ENCODE data around the gene CLTCL1. TPM values are rescaled to one million over a fixed set of nuclear protein-coding genes. Genes with fewer than 3 reads are reported as not detected.

CLTCL1 gene
- total RNA-seq, 1 experiment from 2014 or later, result 7.1 TPM

- H3K36me3 ChIP-seq (ENCODE audit: control insufficient read depth in 1 of 2, insufficient read depth in 2 of 2, low read length in 2 of 2), result no peaks in the 10 kb centered on the region
- TF ChIP-seq EGR1 (IDR thresholded peaks at IDR 0.05; ENCODE audit: low read depth) (no peak), POLR2AphosphoS5 (IDR thresholded peaks at IDR 0.05; ENCODE audit: low read depth, low read length) (no peak)
- peaks cover 8% of the 10 kb centered on the region; the same call in 1 of the 2 replicates for H3K27me3 ChIP-seq (ENCODE audit: insufficient read depth, low read length)
- H3K9me3 ChIP-seq (ENCODE audit: control insufficient read depth in 1 of 2, insufficient read depth in 1 of 2, low read depth in 1 of 2, low read length in 2 of 2), result no peaks in the 10 kb centered on the region
- no peaks in the 10 kb centered on the region for H4K20me1 ChIP-seq (ENCODE audit: insufficient read depth)
- ChIA-PET POLR2A (interaction anchor here (0.7 kb wide), 1 partner anchor 9 kb away, joined by 3 read pairs; the partner anchor contains the start of gene ESS2), CTCF (interaction anchor here (0.7 to 2.2 kb wide), 2 partner anchors 8 to 62 kb away, joined by 3 to 7 read pairs; partner anchors contain the start of gene ESS2), RAD21 (ENCODE audit: low non-redundant PET in 1 of 2, low total read pairs in 2 of 2, uncharacterized antibody in 2 of 2, unreplicated experiment in 2 of 2) (no interaction called here)
- DNase-seq (ENCODE audit: low read depth, low spot score), result no peak
- H3K9me2 ChIP-seq (ENCODE audit: insufficient read depth), result no peaks in the 10 kb centered on the region
- H3K9ac ChIP-seq (ENCODE audit: low read length), result no peak overlapping the region
- H3K27ac ChIP-seq (ENCODE audit: low read depth, low read length), result no peak overlapping the region
- H2AFZ ChIP-seq (ENCODE audit: low read depth, low read length, poor library complexity, severe bottlenecking), result no peak overlapping the region
- H3K4me3 ChIP-seq (replicated peaks in 1 of 2; ENCODE audit: low read depth in 1 of 2, low read length in 2 of 2), result no peak overlapping the region
- no peaks in the 10 kb centered on the region for H3K4me1 ChIP-seq (ENCODE audit: control insufficient read depth in 1 of 2, insufficient read depth in 2 of 2, low read length in 2 of 2)
- H3K4me2 ChIP-seq (ENCODE audit: low read length), result no peak overlapping the region
- intact Hi-C loops (cut with micrococcal nuclease), result no loop called here
- no peak for ATAC-seq
- H3K79me2 ChIP-seq (ENCODE audit: insufficient read depth, low read length), result no peaks in the 10 kb centered on the region
- BruUV-seq (replicated peaks), result no TSS peak
Measured at GRCh38 chr22:19152942-19153883, 138.3 kb downstream of the CLTCL1 start.

GRCh38 chr22:19151329-19152191 is 140.0 kb downstream of the CLTCL1 start:
- H4K20me1 ChIP-seq (ENCODE audit: insufficient read depth), result no peaks in the 10 kb centered on the region
- H3K9me3 ChIP-seq (ENCODE audit: control insufficient read depth in 1 of 2, insufficient read depth in 1 of 2, low read depth in 1 of 2, low read length in 2 of 2), result no peaks in the 10 kb centered on the region
- no peak overlapping the region for H3K4me3 ChIP-seq (replicated peaks in 1 of 2; ENCODE audit: low read depth in 1 of 2, low read length in 2 of 2)
- H3K27ac ChIP-seq (ENCODE audit: low read depth, low read length), result no peak overlapping the region
- RAD21 ChIA-PET (ENCODE audit: low non-redundant PET in 1 of 2, low total read pairs in 2 of 2, uncharacterized antibody in 2 of 2, unreplicated experiment in 2 of 2), result no interaction called here
- H3K27me3 ChIP-seq (ENCODE audit: insufficient read depth, low read length), result peaks cover 8% of the 10 kb centered on the region; the same call in 1 of the 2 replicates
- ATAC-seq (no peak), DNase-seq (ENCODE audit: low read depth, low spot score) (no peak)
- no peak overlapping the region for H3K4me2 ChIP-seq (ENCODE audit: low read length)
- intact Hi-C loops (cut with micrococcal nuclease), result no loop called here
- POLR2A ChIA-PET, result no interaction called here
- no peaks in the 10 kb centered on the region for H3K36me3 ChIP-seq (ENCODE audit: control insufficient read depth in 1 of 2, insufficient read depth in 2 of 2, low read length in 2 of 2)
- BruUV-seq (replicated peaks), result no TSS peak
- TF ChIP-seq RAD21 (IDR thresholded peaks at IDR 0.05; ENCODE audit: low read depth), result no peak
- TF ChIP-seq SP1 (IDR thresholded peaks at IDR 0.05; ENCODE audit: low read depth), result no peak
- TF ChIP-seq ELF1 (IDR thresholded peaks at IDR 0.05; ENCODE audit: borderline replicate concordance, low read depth), result no peak
- no peak for TF ChIP-seq EGR1 (IDR thresholded peaks at IDR 0.05; ENCODE audit: low read depth)
- TF ChIP-seq MAX (IDR thresholded peaks at IDR 0.05), result no peak
- TF ChIP-seq ATF3 (IDR thresholded peaks at IDR 0.05), result no peak
- H3K4me1 ChIP-seq (ENCODE audit: control insufficient read depth in 1 of 2, insufficient read depth in 2 of 2, low read length in 2 of 2), result no peaks in the 10 kb centered on the region
- no peaks in the 10 kb centered on the region for H3K79me2 ChIP-seq (ENCODE audit: insufficient read depth, low read length)
- no peaks in the 10 kb centered on the region for H3K9me2 ChIP-seq (ENCODE audit: insufficient read depth)
- no peak overlapping the region for H3K9ac ChIP-seq (ENCODE audit: low read length)
- CTCF ChIA-PET, result no interaction called here
- no peak overlapping the region for H2AFZ ChIP-seq (ENCODE audit: low read depth, low read length, poor library complexity, severe bottlenecking)
